ENCODE measurements around the gene TEX29.

Gene TEX29

DNA sequence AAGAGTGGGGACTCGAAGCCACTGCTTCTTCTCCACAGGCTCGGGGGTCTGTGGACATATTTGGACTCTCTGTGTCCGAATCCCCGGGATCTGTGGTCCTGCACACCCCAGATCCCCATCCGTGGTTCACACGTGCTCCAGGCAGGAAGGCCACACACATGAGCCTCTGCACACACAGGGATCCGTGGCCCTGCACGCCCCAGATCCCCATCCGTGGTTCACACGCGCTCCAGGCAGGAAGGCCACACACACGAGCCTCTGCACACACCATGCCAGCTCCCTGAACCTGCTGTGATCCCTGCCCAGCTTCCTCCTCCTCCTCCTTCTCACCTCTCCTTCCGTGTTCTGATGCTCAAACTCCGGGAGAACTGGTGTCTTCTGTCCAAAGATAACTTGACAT, 3.1 kb downstream of the TEX29 start:
- no peak for DNase-seq

DNA sequence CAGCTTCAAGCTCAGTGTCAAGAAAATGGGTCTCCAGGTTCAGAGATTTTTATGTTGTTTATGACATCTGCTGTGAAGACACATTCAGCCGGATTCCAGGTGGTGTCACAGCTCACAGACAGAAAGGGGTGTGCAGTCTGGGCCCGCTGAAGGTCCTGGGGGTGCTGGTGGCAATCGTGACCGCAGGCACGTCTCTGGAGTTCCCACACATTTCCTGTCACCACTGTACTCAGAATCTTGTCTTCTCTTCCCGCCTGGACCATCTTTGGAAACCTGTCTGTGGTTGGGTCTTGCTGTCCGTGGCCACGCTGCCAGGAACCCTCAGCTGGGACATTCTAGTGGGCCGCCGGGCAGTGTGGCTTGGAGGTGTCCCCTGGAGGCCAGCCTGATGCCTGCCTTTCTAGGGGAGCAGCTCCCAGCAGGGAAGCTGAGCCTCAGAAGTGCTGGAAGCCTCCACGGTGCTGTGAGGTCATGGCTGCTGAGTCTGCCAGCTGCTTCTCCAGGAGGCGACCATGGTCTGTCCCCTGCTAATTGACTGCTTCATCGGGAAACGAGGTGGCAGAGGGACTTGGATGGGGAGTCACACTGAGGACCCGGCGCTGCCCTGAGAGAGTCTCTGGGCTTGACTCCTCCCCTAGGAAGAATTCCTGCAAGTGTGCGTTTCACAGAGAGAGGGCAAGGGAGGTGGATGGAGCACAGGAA, 3.7 kb downstream of the TEX29 start:
- no peak for DNase-seq

DNA sequence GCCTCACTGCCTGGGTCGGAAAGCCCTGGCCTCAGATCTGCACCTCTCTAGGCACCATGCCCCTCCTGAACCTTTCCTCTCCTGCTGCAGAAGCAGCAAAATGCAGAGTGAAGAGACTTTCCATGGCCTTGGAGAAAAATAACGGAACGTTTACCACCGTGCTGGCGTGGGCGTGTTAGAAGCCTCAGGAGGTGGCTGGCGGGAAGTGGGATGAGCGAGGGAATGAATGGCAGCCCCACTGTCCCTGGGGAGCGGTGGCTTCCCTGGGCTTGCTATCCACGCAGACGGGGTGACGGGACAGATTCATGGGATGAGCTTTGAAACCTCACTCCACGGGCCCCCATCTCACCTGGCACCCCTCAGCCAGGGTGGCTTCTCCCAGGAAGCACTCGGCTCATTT, 4.3 kb downstream of the TEX29 start:
- DNase-seq = no peak

DNA sequence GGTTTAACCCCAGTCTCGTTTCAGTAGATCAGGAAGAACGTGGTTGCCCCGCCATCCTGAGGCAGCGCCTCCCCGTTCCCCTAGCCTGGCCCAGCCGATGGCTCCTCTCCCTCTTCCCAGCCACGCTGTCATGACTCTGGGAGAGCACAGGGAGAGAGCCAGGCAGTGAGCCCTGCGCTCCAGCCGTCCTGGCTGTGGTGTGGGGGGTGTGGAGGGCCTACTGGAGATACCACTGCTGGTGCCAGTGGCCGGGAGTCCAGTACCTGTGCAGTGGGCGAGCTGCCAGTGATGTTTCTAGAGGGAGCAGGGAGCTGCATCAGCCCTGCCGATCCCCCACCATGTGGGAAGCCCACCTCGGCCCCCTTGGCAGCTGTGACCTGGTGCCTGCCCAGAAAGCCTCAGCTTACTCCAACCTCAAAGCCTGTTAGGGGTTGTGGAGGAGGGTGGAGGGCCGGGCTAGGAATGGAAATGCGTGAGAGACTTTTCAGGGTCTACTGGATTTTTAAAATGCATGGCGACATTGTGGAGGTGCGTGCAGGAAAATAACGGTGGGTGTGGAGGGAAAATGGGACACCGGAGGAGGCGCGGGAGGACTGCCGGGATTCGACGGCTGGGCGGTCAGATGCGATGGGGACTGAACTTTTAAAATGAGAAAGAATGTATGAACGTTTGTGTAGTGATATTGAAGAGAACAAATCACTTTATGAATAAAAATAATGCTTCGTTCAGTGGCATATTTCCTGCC, 4.9 kb downstream of the TEX29 start:
- DNase-seq = no peak

DNA sequence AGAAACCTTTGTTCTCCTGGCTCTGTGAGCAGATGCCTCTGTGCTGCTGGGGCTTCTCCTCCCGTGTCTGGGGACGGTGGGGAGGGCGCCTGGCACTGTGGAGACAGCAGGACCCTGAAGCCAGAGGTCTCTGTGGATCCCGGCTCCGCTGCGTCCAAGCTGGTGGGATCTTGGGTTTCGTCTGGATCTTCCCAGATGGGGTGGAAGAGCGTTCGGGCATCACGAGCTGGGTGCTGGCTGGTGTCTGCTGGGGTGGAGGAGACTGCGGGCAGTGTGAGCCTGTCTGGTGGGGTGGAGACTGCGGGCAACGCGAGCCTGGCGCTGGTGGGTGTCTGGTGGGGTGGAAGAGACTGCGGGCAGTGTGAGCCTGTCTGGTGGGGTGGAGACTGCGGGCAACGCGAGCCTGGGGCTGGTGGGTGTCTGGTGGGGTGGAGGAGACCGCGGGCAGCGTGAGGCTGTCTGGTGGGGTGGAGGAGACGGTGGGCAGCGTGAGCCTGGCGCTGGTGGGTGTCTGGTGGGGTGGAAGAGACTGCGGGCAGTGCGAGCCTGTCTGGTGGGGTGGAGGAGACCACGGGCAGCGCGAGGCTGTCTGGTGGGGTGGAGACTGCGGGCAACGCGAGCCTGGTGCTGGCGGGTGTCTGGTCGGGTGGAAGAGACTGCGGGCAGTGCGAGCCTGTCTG, 5.6 kb downstream of the TEX29 start:
- no peak for DNase-seq

DNA sequence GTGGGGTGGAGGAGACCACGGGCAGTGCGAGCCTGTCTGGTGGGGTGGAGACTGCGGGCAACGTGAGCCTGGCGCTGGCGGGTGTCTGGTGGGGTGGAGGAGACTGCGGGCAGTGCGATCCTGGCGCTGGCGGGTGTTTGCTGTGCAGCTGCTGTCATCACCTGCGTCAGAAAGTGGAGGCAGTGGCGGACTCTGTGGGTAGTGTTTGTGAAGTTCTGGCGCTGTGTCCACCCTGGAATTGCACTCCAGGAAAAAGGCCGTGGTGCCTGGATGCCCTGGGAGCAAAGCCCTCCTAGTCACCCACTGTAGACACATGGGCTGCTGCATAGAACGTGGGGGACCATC, 6.2 kb downstream of the TEX29 start:
- DNase-seq = no peak

DNA sequence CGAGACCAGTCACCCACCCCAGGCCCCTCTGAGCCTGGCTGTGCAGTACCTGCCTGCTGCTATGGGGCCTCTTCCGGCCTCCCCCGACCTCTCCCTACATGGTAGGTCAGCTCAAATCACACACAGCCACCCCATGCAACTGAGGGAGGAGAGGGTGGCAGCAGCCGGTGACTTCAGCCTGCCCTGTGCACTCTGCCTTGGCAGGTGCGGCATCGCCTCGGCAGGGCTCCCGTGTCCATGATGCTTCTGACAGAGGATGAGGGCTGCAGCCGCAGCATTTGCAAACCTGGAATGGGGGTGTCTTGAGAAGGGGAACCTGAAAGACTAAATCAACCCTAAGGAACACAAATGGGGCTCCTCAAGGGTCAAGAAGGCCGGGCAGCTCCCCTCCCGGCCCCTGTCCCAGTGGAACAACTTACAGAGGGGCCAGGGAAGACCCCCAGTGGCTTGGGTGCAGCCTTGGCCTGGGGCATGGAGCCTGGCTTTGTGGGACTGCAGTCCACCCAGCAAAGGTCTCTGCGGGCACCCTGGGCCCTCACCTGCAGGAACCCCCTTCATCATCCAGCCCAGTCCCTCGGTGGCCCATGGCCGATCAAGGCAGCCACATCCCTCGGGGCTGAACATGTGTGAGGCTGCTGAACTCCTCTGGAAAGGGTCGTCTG, 6.7 kb downstream of the TEX29 start:
- DNase-seq = no peak

DNA sequence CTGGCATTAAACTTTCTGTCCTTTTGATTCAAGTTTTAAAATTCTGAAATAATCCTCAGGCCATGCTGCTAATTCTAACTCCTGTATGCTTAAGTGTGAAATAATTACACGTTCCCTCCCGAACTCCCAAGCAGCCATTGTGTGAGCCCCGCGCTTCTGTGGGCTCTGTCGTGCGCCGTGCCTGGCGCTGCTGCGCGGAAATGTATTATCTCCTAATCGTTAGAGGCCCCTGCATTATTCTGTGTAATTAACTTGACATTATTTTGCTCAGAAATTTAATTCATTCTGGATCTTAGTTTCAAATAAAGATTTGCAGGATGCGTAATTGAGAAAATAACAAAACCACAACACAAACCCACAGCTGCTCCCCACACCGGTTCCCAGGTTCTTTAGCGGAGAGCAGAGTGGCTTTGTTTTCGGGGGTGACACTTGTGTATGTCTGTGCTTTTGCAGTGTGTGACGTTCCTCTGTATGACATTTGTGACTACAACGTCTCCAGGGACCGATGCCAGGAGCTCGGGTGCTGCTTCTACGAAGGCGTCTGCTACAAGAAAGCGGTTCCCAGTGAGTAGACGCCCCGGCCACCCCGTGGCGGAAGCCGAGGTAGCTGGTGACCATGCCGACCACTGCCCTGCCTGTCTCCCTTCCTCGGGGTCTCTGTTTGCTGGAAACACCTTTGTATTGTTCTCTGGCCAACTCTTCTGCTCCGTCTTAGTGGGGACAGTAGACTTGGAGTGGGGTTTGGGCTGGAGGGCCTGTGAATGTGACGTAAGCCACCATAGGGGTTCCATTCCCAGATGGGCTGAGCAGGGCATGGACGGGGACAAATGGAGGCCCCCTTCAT, 7.5 kb downstream of the TEX29 start:
- DNase-seq = no peak

DNA sequence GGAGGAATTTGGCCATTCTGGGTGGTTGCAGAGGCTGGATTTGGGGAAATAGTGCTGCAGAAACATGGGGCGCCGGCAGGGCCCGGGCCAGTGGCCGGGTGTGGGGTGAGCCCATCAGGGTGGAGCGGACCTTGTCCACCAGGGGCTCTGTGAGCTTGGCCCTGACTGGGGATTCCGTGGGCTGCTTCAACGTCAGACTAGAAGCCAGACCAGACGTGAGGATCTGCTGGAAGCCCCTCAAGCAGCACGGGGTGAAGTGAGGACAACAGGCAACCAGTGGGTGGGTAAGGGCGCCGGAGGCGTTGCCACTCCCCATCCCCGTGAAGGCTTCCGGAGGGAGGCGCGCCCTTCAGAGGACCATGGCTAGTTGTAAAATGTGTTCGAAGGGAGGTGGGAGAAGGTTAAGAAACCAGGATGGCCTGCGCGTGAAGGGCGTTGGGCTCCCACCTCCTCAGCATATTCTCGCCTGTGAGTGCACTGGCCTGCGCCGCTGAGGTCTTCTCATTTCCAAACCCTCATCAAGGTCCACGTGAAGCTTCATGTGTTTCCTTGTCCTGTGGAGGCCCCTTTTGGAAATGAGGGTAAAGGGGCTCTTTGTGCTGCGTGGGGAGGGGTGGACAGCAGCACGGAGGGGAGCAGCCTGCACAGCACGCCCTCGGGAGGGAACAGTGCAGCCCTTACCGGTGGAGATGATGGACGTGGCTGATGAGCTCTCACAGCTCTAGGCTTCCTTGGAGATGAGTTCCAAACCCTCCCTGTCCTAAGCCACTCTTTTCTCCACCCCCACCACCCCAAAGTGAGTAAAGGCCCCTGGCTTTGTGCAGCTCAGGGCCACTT, 8.3 kb downstream of the TEX29 start:
- no peak for DNase-seq

DNA sequence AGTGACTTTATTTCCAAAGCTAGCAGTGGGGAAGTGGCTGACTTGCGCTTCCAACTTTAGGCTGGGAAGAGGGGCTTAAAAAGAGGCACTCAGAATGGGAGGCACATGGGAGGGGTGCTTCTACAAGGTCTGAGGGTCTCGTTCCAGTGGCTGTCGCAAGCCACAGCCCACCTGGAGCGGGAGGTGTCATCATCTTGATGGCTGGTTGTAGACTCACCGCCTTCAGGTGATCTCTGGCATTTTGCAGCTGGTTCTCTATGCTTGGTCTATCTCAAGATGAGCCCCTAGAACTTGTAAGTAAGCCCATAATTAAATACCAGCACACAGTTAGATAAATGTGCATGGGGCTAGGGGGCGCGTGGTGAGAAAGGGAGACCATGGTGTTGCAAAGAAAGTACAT, 9.2 kb downstream of the TEX29 start:
- DNase-seq = no peak

DNA sequence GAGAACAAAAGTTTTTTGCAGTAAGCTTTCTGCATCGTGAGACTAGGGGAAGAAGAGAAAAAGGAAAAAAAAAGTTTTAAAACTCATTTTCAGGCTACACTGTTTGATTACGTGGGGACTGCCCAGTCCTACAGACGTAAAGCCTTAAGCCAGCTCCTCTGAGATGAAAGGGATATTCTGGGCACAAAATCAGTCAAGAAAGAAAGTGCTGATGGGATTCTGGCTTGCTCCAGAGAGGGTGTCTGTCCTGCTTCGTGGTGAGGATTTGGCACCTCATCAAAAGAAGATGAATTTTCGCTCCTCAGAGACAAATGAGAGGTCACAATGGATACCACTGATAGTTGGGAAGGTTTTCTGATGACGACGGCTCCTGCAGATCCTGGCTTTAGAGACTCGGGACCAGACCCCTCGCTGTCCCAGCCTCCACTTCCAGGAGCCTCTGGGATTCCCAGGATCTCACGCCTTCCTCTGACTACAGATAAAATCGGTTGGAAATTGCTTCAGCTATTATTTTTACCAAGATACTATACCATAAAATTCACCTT, 9.7 kb downstream of the TEX29 start:
- no peak for DNase-seq

DNA sequence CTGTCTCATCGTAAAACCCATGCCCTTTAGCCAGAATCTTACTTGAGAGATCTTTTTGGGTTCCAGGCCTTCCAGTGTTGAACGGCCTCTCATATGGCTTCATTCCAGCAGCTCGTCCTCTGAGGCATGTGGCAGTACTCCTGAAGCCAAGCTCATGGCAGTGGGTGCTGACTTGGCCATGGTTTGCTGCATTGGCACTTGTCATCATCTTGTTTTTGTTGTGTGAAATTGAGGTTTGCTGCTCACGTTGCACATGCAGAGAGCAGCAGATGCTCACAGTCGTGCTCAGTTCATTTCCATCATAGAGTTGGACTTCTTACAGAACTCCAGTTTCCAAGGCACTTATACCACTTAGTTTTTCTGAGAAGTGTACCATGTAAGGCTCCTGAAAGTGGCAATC, 14.9 kb downstream of the TEX29 start:
- DNase-seq = no peak

DNA sequence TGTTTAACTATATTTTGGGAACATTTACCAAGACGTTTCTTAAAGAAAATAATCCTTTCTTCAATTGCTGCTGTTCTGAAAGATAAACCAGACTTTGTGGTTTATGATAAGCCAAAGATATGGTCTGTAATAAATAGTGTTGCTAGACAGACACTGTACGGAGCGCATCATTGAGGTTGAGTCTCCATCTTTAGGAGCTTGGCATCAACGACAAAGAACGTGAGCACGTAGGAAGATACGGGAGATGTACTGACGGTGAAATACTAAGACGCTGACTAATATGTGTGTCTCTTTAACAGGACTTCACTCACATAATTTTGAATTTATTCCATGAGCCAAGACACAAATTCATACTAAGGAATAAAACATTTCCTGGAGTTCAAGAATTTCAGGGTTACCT, 16.2 kb downstream of the TEX29 start:
- no peak for DNase-seq

DNA sequence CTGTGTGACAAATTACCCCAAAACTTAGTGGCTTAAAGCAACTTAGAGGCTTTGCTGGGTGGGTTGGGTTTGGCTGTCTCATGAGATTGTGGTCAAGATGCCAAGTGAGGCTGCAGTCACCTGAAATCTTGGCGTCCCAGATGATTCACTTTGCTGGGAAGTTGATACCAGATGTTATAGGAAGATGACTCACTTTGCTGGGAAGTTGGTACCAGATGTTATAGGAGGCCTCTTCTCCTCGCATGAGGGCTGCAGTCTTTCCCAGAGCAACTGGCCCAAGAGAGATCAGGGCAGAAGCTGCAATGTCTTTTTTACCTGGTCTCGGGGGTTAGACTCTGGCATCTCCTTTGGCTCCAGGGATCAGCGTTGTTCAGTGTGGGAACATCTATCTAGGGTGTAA, 16.8 kb downstream of the TEX29 start:
- DNase-seq = no peak

DNA sequence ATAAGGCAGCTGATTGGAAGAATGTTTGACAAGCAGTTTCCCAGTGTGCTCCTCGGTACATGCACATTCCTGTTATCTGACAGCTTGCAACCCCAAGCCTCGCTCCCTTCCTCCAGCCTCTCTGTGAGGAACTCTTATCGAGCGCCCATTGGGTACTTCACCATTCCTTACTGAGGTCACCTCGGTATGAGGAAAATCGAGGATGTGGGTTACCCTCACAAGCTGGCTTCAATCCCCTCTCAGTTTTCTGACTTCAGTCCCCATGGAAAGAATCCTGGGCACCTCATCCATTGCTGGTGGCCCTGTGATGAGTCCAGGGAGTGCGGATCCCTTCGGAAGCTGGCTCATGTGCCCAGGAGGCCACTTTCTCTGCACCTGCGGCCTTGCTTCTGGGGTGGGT, 17.3 kb downstream of the TEX29 start:
- no peak for DNase-seq

DNA sequence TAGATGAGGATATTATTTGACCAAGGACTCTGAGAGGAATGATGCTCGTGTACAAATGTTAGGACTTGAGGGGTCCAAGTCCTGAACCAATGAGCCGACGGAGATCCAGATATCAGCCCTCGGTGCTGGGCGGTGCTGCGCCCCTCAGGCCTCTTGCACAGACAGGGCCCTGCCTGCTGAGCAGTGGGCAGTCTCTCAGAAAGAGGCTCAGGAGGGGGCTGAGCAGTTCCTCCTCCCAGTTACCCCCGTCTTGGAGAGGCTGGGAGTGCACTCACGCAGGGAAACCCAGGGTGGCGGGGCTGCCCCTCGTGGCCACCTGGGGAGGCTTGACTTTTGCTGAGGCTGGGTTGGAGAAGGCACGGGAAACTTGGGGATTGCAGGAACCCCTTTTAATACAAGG, 18.4 kb downstream of the TEX29 start:
- DNase-seq = no peak

DNA sequence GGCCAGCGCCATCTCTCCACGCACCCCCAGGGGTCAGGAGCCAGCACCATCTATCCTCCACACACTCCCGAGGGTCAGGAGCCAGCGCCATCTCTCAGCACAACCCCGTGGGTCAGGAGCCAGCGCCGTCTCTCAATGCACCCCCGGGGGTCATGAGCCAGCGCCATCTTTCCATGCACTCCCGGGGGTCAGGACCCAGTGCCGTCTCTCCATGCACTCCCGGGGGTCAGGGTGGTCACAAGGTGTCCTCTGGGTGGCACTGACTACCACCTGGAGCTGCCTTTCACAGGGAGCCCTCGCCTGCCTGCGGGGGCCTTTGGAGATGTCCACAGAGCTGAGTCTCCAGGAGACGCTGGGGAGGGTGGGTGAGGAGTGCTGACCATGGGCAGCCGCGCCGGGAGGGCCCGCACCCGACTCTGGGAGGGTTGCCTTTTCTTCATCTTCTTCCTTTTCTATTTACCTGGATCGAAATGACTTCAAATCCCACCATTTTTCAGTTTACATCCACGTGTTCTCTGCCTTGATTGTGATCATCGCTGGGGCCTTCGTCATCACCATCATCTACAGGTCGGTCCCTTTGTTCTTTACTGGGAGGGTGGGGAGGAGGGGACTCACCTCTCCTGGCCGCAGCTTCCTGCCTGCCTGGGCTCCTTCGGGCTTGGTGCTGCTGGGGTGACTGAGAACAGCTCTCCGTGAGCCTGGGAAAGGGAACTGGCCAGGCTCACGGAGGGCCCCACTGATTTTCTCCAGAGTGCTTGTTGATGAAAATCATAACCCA, 19.1 kb downstream of the TEX29 start:
- DNase-seq = no peak

DNA sequence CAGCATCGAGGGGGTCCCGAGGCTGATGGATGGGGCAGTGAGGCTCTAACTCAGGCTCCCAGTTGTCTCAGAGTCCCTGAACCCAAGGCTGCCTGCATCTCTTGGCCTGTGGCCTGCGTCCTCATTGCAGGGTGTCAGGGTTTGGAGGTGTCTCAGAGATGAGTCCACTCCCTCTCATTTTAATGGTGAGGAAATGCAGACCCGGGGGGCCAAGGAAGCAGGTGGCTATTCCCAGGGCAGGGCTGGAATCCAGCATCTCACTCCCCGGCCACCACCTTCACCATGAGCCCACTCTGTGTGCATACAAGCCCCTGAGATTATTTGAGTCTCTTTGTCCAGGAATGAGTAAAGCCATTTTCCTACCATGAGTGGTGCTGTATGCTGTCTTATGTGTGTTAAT, 21.4 kb downstream of the TEX29 start:
- DNase-seq = no peak

DNA sequence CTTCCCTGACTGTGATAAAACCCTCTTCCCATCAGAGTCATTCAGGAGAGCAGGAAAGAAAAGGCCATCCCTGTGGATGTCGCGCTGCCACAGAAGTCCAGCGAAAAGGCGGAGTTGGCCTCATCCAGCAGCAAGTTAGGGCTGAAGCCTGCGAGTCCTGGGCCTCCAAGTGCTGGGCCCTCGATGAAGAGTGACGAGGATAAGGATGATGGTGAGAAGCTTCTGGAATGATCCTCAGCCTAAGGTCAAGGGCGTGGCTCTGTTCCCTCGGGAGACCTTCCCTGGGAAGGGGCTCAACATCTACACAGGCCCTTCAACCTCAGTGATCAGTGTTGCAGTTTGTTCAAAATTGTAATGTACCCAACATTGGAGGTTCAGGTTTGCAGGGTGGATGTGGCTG, 22.3 kb downstream of the TEX29 start:
- no peak for DNase-seq

DNA sequence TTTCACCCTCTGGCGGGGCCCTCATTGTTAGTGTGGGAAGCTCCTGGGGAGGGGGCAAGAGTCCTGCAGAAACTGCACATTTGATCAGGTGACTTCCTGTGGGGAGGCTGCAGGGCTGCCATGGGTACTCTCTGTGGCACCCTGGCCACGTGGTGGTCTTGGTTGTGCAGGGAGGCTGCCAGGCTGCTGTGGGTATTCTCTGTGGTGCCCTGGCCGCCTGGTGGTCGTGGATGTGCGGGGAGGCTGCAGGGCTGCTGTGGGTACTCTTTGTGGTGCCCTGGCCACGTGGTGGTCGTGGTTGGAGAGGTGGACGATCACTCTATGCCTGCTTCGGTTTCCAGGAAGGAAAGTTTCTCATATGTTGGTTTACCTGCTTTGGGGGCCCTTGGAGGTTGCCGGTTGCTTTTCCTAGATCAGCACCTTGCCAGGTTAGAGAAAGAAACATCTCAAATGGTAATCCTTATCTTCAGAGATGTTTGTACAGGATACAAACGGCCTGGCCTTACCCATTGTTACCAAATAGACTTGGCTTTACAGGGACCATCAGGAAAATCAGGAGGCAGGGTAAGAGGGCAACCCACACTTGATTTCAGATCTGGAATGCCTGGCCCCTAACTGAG, 22.9 kb downstream of the TEX29 start:
- DNase-seq = no peak
